Heart left ventricle (tissue), 16 donors: Measurements from ENCODE around the gene LNX1. TPM values are rescaled to one million over a fixed set of nuclear protein-coding genes. Genes with fewer than 3 reads are reported as not detected.

Experiments
- ATAC-seq, 4 donors: fragments of 200-7000 bp; cut with Tn5 transposase; one replicate each; pipeline ENCODE4 v1.9.1; 2020 to 2022; ENCODE audit warnings: moderate library complexity in 4 of 4, mild to moderate bottlenecking in 3 of 4, moderate number of reproducible peaks in 1 of 4
- DNase-seq, 5 donors: peaks; one replicate each; pipeline ENCODE4 v3.0.0-alpha.2; 2020
- H3K27ac ChIP-seq, 12 donors: fragments of 200-600 bp; sonication (generic) in 4 of 12; one replicate each; pipeline versions ENCODE4 v1.5.0 to v1.8.0; 2016 to 2022; ENCODE audit warnings: mild to moderate bottlenecking in 2 of 12
- H3K27me3 ChIP-seq, 9 donors: fragments of 200-600 bp; sonication (generic) in 2 of 9; one replicate each; pipeline versions ENCODE4 v1.5.1 to v1.8.0; 2016 to 2022; ENCODE audit warnings: mild to moderate bottlenecking in 3 of 9
- H3K36me3 ChIP-seq, 9 donors: fragments of 200-600 bp; sonication (generic) in 2 of 9; one replicate each; pipeline versions ENCODE4 v1.5.0 to v1.8.0; 2018 to 2022; ENCODE audit warnings: mild to moderate bottlenecking in 2 of 9
- H3K4me1 ChIP-seq, 12 donors: fragments of 200-600 bp; sonication (generic) in 4 of 12; one replicate each; pipeline versions ENCODE4 v1.5.0 to v1.8.0; 2016 to 2022; ENCODE audit warnings: mild to moderate bottlenecking in 3 of 12
- H3K4me3 ChIP-seq, 12 donors: fragments of 200-600 bp; sonication (generic) in 4 of 12; one replicate each; pipeline versions ENCODE4 v1.5.0 to v1.8.0; 2017 to 2022; ENCODE audit warnings: mild to moderate bottlenecking in 9 of 12, moderate library complexity in 4 of 12
- H3K9me3 ChIP-seq, 12 donors: fragments of 200-600 bp; sonication (generic) in 4 of 12; one replicate each; pipeline versions ENCODE4 v1.5.0 to v1.8.0; 2016 to 2022; ENCODE audit warnings: mild to moderate bottlenecking in 1 of 12
- POLR2A ChIP-seq, 2 donors: fragments of 450-650 bp; IDR thresholded peaks; one replicate each; pipeline ENCODE4 v1.6.1; 2017; ENCODE audit warnings: antibody characterized with exemption in 2 of 2, mild to moderate bottlenecking in 2 of 2, moderate library complexity in 2 of 2
- WGBS, 4 donors: extraction: QIAGEN DNeasy Blood & Tissue Kit in 2 of 4; methylation state at CpG; one replicate each; pipeline versions ENCODE4 v1.1.5 to v1.1.7; 2013 to 2018; 5-methylcytosine and 5-hydroxymethylcytosine counted together
- intact Hi-C, 10 donors: fragments of 100-400 bp; cut with DNase I; formaldehyde crosslinking; loops; one replicate each; pipeline versions ENCODE4 v1.11.1 to v1.14.2; 2022
- polyA plus RNA-seq, 2 donors: library from polyadenylated mRNA; stranded (reverse); fragments of 200-250 nt; gene quantifications; one replicate each; pipeline ENCODE4 v1.2.3, GENCODE V29; 2013
- total RNA-seq, 9 donors: library from RNA; depleted of rRNA in 2 of 9; stranded (reverse); fragments of >200 nt in 2 of 9; fragmentation: NEBNext Ultra II Directional in 3 of 9; extraction: Animal tissue kit (Norgen Biotek cat#: 25700) in 3 of 9; gene quantifications; one replicate each; pipeline versions ENCODE4 v1.1.0 to v1.2.4, GENCODE V29; 2016 to 2023
- TF ChIP-seq, protein P1 (sequence below), 12 donors: fragments of 200-600 bp; sonication (generic) in 4 of 12; IDR thresholded peaks; one replicate each; pipeline versions ENCODE4 v1.5.0 to v1.8.0; 2018 to 2022; ENCODE audit warnings: antibody characterized with exemption in 12 of 12, mild to moderate bottlenecking in 5 of 12
- donor health status: ischemic (EF 13 %, LVEDD 7.1; RV severe dilation, severe dysfunction).
- donor health status: healthy with polysubstance abuse.
- donor health status: DM: no; HTN: yes; CAD: no.
- donor health status: DM: no; HTN: no; CAD: no.
- donor health status: ischemic (EF 25% LVEDD 6.9; RV normal size, moderate dysfunction).
- donor health status: ischemic (EF 25% LVEDD 5.7; RV mildly dilated, moderate dysfunction).
- donor health status: healthy.
- donor health status: DM: yes; HTN: yes; CAD: no.
- donor health status: ischemic (EF 35%, LVEDD 5.7; RV mildly dilated, moderate dysfunction).
- donor health status: nonischemic (EF 11% LVEDD 7.7; RV severe dilation, severe dysfunction).
- donor health status: DM: yes; HTN: yes; CAD: no.
- donor health status: PGD.
- donor health status: ischemic (EF 29% LVEDD 5.4; RV normal size, mild dysfunction).
- donor health status: nonischemic (EF 23%, LVEDD 6.1; RV moderate dilation, normal function).

The LNX1 gene
- total and polyA plus RNA-seq, 11 donors, result 3.4 to 15.7 (median 6.7) TPM

DNA sequence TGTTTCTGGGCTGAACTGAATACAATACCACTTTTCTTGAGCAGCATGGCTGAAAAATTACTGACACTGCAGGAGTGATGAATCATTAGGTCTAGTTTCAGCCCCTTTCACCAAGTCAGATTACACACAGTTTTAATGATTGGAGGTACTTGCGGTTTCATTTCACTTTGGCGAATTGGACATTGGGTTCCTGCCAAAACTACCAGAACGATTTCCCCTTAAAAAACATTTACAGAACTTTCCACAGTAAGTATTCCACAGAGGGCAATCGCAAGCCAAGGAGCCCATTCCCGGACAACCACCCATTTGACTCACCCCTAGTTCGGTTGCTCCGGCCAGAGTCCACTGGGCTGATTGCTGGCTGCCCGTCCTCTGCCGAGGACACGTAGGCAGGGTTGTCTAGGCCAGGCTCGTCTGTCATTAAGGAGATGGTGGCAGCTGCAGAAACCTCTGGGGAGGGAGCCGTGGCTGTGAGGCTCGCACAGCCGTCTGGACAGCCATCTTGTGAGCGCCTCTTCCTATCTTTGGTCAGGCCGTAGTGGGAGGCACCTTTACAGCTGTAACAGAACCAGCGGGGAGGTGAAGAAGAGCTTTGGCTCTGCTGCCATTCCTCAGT is 83.5 kb downstream of the LNX1 start:
- peak overlapping the region in 9 of 12 donors; percentile 12 to 48 (median 31) for H3K4me3 ChIP-seq
- ATAC-seq (peak; percentile 78 to 97 (median 94)), DNase-seq (peak; percentile 64 to 87 (median 83))
- intact Hi-C loops, result no loop called here
- H3K4me1 ChIP-seq, result peaks cover 0 to 20% (median 11%) of the 10 kb centered on the region in 12 donors
- H3K27me3 ChIP-seq, result no peaks in the 10 kb centered on the region
- H3K36me3 ChIP-seq, result no peaks in the 10 kb centered on the region
- TF ChIP-seq, protein P1, sequence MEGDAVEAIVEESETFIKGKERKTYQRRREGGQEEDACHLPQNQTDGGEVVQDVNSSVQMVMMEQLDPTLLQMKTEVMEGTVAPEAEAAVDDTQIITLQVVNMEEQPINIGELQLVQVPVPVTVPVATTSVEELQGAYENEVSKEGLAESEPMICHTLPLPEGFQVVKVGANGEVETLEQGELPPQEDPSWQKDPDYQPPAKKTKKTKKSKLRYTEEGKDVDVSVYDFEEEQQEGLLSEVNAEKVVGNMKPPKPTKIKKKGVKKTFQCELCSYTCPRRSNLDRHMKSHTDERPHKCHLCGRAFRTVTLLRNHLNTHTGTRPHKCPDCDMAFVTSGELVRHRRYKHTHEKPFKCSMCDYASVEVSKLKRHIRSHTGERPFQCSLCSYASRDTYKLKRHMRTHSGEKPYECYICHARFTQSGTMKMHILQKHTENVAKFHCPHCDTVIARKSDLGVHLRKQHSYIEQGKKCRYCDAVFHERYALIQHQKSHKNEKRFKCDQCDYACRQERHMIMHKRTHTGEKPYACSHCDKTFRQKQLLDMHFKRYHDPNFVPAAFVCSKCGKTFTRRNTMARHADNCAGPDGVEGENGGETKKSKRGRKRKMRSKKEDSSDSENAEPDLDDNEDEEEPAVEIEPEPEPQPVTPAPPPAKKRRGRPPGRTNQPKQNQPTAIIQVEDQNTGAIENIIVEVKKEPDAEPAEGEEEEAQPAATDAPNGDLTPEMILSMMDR (IDR thresholded peaks at IDR 0.05), result no peak
- no peak for TF ChIP-seq POLR2A (IDR thresholded peaks at IDR 0.05)
- 39 to 72% (median 54%) methylated on average over 17 of the region's 17 CpGs for WGBS, 4 donors
- peak overlapping the region; percentile 42 to 83 (median 66) for H3K27ac ChIP-seq
- no peaks in the 10 kb centered on the region for H3K9me3 ChIP-seq

DNA sequence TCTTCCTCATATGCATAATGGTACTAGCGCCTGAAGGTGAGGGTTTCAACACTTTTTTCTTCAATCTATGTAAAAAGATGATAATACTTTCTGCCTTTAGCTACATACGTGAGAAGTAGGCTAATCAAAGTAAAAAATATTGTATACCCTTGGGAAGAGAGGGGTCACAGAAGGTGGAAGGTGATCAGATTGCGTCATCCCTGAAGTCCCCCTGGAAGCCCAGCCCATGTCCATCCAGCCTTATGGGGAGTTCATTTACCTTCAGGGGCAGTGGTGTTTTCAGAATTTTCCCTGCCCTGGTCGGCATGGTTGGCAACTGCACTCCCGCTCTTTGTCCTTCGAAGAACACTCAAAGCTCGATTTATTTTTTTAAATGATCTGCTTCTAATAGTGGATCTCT is 84.2 kb downstream of the LNX1 start:
- no peaks in the 10 kb centered on the region for H3K27me3 ChIP-seq
- DNase-seq, result no peak
- intact Hi-C loops, result no loop called here
- WGBS, 4 donors, result 85 to 89% (median 87%) methylated on average over 7 of the region's 7 CpGs
- peak overlapping the region in 5 of 12 donors; percentile 12 to 48 (median 34) for H3K4me3 ChIP-seq
- peaks cover 0 to 20% (median 11%) of the 10 kb centered on the region in 12 donors for H3K4me1 ChIP-seq
- TF ChIP-seq, protein P1 (IDR thresholded peaks at IDR 0.05), result no peak
- TF ChIP-seq POLR2A (IDR thresholded peaks at IDR 0.05), result no peak
- no peaks in the 10 kb centered on the region for H3K9me3 ChIP-seq
- H3K36me3 ChIP-seq, result no peaks in the 10 kb centered on the region
- H3K27ac ChIP-seq, result peak overlapping the region in 9 of 12 donors; percentile 46 to 83 (median 66)
- ATAC-seq, result no peak

DNA sequence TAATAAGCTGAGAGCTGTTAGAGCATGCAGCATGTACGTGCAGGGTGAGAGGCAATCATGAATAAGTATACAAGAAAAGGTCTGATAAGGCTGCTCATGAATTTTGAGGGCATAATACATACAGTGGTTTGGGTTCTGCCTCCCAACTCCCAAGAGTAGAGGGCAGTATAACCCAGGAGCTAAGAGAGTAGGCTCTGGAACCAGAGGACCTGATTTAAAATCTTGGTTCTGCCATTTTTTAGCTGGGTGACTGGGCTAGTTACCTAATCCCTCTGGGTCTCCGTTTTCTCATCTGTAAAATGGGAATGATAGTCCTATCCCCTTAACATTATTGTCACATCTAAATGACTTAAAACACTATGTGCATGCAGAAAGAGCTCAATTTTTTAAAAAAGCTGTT is 85.3 kb downstream of the LNX1 start:
- 91 to 98% (median 94%) methylated on average over 2 of the region's 2 CpGs for WGBS, 4 donors
- ATAC-seq (no peak), DNase-seq (no peak)
- Histone ChIP-seq H3K9me3 (no peaks in the 10 kb centered on the region), H3K27ac (no peak overlapping the region), H3K4me1 (peaks cover 0 to 18% (median 7%) of the 10 kb centered on the region in 12 donors), H3K4me3 (no peak overlapping the region), H3K27me3 (no peaks in the 10 kb centered on the region), H3K36me3 (no peaks in the 10 kb centered on the region)
- intact Hi-C loops, result no loop called here
- no peak for TF ChIP-seq POLR2A (IDR thresholded peaks at IDR 0.05)
- TF ChIP-seq, protein P1 (IDR thresholded peaks at IDR 0.05), result peak in 1 of 12 donors; percentile 6

DNA sequence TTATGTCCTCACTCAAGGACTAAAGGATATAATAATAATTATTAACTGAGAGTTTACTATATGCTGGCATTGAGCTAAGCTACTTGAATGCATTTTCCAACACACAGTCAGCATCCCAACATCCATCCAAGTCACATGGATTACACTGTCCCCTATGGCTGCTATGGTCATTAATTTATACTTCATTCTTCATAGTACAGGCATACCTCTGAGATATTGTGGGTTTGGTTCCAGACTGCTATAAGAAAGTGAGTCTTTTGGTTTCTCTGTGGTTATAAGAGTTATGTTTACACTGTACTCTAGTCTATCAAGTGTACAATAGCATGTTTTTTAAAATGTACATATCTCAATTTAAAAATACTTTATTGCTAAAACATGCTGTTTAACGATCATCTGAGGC is 89.2 kb downstream of the LNX1 start:
- TF ChIP-seq, protein P1 (IDR thresholded peaks at IDR 0.05), result no peak
- TF ChIP-seq POLR2A (IDR thresholded peaks at IDR 0.05), result no peak
- Histone ChIP-seq H3K36me3 (no peaks in the 10 kb centered on the region), H3K4me3 (no peak overlapping the region), H3K9me3 (no peaks in the 10 kb centered on the region), H3K27me3 (no peaks in the 10 kb centered on the region), H3K4me1 (peaks cover 0 to 23% (median 1%) of the 10 kb centered on the region in 12 donors), H3K27ac (no peak overlapping the region)
- no peak for ATAC-seq
- WGBS, 4 donors, result 83 to 94% (median 84%) methylated on average over 1 of the region's 1 CpG
- no peak for DNase-seq
- intact Hi-C loops, result no loop called here
